GM18508 (cell line): ENCODE results near the gene TSFM.
"Not testable (repeated sequence)": the region's sequence is repeated elsewhere in the genome, so short reads cannot be mapped to it uniquely, and the experiment has no call there.

Experiments
- ATAC-seq: cut with Tn5 transposase; IDR thresholded peaks from one replicate; pipeline ENCODE4 v1.9.1; 2021; ENCODE audit warnings: moderate number of reproducible peaks; ENCODE audit not compliant: insufficient read depth, unreplicated experiment

TSFM gene

GRCh38 chr12:57761391-57761998 lies 21.1 kb upstream of the TSFM start:
- no peak for ATAC-seq

DNA sequence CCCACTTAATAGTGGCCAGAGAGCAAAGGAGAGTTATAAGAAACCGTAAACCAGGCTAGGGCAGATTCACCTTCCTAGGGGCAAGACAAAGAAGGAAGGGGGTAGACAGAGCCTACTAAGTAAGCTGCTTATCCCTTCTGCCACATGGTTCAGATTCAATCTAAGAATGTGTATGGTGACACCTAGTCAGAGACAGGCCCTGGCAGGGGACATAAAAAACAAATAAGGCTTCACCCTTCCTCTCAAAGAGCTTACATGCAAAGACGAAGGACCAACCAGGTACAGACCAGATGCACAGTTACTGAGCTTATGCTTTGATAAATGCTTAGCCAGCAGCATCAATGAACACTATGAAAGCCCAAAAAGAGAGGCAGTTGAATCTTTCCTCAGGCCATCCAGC lies 20.1 kb upstream of the TSFM start:
- ATAC-seq = no peak

DNA sequence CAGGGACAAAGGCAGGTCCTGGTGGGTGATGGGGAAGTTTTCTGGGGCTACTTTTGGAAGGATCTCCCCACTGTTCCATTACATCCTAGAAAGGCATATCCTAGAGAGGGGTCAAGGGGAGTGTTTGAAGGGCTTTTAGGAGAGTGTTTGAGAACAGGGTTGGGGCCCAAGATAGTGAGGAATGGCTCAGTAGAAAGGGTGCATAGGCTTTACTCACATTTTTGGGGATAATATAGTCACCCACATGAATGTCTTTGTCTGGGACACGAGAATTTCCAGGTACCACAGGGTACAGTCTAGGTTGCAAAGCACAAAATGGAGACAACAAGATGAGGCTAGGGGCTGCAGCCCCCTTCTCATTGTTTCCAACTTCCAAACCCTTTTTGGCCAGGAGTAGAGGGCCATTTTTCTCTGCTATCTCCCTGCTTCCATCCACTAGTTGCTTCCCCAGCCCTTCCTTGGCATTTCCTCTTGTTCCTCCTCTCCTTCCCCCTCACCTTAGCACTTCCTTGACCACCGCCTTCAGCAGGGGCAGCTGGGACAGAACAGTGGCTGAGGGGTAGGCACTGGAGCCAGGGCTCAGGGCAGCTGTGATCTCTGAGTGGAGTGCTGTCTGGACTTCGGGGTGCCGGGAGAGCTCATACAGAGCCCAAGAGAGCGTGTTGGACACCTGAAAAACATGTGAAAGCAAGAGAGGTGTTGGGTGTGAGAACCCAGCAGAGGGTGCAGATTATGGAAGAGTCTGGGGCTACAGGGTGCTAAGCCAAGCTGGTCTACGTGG lies 18.5 kb upstream of the TSFM start:
- no peak for ATAC-seq

DNA sequence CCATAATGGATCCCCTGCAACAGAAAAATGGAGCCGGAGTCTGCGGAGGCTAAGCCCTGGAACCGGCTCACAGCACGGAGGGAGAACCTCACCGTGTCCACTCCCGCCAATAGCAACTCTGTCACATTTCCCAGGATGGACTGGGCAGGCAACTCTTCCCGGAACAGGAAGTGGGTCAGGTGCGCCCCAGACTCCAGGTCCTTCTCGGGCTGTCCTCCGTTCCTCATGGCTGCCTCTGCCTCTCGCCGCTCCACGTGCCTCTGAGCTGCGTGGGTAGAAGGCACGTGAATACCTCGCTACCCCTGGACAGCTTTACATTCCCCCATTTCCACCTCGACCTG lies 18.0 kb upstream of the TSFM start:
- no peak for ATAC-seq

- ATAC-seq = no peak
Measured at GRCh38 chr12:57765003-57765697, 17.4 kb upstream of the TSFM start.

- no peak for ATAC-seq
Measured at GRCh38 chr12:57765698-57766463, 16.7 kb upstream of the TSFM start.

GRCh38 chr12:57766464-57767304 lies 15.9 kb upstream of the TSFM start, which contains the start of gene CYP27B1:
Gene CYP27B1 (minus strand): TSS chr12:57767078. CDS start chr12:57767041, 37 bp downstream.
- no peak for ATAC-seq

DNA sequence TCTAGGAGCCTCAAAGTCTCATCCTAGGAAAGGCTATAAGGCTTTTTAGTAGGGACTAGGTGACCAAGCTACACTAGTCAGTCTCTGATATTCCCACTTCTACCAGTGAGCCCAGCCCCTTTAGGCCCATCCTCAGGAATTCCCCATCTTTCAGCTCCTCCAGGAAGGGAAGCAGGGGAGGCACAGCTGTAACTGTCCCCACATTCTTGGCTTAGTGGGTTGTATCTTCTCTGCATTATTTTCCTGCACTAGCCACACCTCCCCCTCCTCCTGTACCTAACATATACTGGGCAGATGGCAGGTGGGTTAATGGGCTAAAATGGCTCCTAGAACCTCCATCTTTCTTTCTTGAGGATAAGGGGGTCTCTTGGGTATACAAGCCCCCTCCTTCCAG lies 15.3 kb upstream of the TSFM start:
- ATAC-seq = no peak

- ATAC-seq = no peak
Measured at GRCh38 chr12:57767876-57768275, 14.7 kb upstream of the TSFM start.

- ATAC-seq = no peak
Measured at GRCh38 chr12:57769594-57769993, 13.0 kb upstream of the TSFM start.

DNA sequence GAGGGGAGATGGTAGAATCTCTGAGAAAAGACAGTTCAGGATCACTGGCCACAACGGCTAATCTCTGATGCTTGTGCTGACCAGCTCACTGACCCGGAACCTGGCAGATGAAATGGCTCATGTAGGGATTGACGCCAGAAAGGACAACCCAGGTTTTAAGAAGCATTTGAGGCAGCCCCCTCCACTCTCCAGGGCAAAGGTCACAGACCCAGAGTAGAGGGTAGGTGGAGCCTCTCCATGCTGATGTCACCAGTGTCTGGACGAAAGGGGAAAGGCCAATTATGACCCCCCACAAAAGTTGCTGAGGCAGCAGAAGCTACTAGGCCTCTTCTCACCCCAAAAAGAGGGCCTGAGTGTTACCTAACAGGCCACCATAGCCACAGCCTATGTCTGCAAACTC lies 11.9 kb upstream of the TSFM start:
- ATAC-seq = no peak

- ATAC-seq = peak; percentile 51
Measured at GRCh38 chr12:57771236-57771872, 11.2 kb upstream of the TSFM start.

GRCh38 chr12:57771873-57772428 lies 10.6 kb upstream of the TSFM start, which contains the start of gene METTL1:
Gene METTL1 (minus strand): TSS chr12:57772105. CDS start chr12:57772083, 22 bp downstream.
- ATAC-seq = peak; percentile 44

DNA sequence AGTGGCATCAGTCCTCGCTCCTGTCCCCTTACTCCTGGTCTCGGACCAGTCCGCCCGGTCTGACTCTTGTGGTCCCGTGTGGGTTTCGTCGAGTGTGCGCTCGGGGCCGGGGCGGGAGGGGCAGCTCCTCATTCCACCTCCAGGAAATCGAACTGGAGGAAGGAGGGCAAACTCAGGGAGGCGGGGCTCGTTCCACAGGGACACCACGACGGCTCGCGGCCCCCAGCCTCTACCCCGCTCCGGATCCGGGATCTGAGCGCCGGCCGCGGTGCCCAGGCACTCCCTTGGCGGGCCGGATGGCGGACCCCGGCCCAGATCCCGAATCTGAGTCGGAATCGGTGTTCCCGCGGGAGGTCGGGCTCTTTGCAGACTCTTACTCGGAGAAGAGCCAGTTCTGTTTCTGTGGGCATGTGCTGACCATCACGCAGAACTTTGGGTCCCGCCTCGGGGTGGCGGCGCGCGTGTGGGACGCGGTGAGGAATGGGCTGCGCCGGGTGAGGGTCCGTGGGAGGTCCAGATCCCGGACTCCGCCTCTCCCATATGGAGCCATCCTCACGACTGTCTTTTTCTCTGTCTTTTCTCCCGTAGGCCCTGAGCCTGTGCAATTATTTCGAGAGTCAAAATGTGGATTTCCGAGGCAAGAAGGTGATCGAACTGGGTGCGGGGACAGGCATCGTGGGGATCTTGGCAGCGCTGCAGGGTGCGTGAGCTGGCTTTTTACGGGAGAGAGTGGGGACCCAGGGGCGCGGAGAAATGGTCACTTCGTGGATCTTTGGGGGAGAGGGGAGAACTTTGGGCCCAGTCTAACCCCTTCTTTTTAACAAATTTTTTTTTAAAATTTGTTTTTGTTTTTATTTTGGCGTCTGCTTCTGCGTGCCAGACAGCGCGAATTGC lies 9.9 kb upstream of the TSFM start, which contains the start of gene EEF1AKMT3:
EEF1AKMT3 (plus strand) TSS at position 186 of the 894 bp plus-strand sequence; CDS start at position 297, 111 bp downstream.
- ATAC-seq = no peak

DNA sequence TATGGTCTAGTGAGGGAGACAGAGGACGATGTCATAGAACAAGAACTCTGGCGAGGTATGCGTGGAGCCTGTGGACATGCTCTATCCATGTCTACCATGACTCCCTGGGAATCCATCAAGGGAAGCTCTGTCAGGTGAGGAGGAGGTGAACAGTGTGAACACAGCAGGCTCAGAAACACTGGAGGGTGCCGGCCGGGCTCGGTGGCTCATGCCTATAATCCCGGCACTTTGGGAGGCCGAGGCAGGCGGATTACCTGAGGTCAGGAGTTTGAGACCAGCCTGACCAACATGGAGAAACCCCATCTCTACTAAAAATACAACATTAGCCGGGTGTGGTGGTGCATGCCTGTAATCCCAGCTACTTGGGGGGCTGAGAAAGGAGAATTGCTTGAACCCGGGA lies 8.0 kb upstream of the TSFM start:
- ATAC-seq = not testable (repeated sequence)

GRCh38 chr12:57775044-57775443 lies 7.5 kb upstream of the TSFM start:
- no peak for ATAC-seq

DNA sequence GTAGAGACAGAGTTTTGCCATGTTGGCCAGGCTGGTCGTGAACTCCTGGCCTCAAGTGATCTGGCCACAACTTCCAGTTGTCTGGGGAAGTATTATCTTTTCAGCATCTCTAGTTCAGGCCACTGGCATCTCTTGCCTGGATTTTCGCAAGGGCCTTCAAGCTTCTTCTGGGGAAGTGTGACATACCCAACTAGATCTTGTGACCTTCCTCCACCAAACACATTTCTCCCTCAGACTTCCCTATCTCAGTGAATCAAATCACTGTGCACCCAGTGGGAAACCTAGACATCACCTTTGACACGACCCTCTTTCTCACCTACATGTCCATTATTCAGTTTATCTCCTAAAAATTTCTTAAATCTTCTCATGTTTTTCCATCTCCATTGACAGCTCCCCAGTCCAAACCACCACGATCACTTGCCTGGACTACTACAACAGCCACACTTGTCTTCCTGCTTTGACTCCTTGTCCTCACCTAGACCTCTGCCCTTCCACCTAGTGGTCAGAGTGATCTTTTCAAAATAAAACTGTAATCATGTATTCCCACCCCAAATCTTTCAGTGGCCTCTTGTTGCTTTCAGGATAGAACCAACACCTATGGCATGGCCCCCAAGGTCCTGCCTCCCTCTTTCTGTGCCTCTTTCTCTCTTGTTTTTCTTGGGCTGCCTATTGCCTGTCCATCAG lies 6.9 kb upstream of the TSFM start:
- ATAC-seq = no peak
